Stimulated activated CD8-positive, alpha-beta memory T cell treated with anti-CD3 and anti-CD28 coated beads, Interleukin-15, amount 100 ng/mL, for 24 hours (primary cell): ENCODE results near the gene ABCA10.
A peak's percentile ranks its signal among the peaks of the same experiment; 100 is the strongest.
"Not testable (repeated sequence)": the region's sequence is repeated elsewhere in the genome, so short reads cannot be mapped to it uniquely, and the experiment has no call there.

Source experiments
- DNase-seq: peaks from one replicate; pipeline ENCODE4 v3.0.0-alpha.2; 2020; ENCODE audit warnings: low read depth

ABCA10 gene

GRCh38 chr17:69228576-69228975 lies at the start of gene ABCA10:
ABCA10 (minus strand) TSS chr17:69228824; CDS start chr17:69225358, 3,466 bp downstream.
- DNase-seq: no peak

GRCh38 chr17:69276279-69276678 lies 47.7 kb upstream of the ABCA10 start:
- DNase-seq: not testable (repeated sequence)

GRCh38 chr17:69275751-69276150 lies 47.1 kb upstream of the ABCA10 start:
- DNase-seq: no peak

GRCh38 chr17:69271023-69271422 lies 42.4 kb upstream of the ABCA10 start:
- no peak for DNase-seq

GRCh38 chr17:69269131-69269998 lies 40.7 kb upstream of the ABCA10 start:
- DNase-seq: no peak

GRCh38 chr17:69268543-69269014 lies 40.0 kb upstream of the ABCA10 start:
- DNase-seq: no peak

GRCh38 chr17:69267219-69267618 lies 38.6 kb upstream of the ABCA10 start:
- DNase-seq: no peak

GRCh38 chr17:69265873-69266272 lies 37.2 kb upstream of the ABCA10 start:
- DNase-seq: no peak

- no peak for DNase-seq
Measured at GRCh38 chr17:69254187-69254586, 25.6 kb upstream of the ABCA10 start.

- no peak for DNase-seq
Measured at GRCh38 chr17:69250641-69251040, 22.0 kb upstream of the ABCA10 start.

GRCh38 chr17:69246726-69247375 lies 18.2 kb upstream of the ABCA10 start:
- DNase-seq: no peak

GRCh38 chr17:69246202-69246601 lies 17.6 kb upstream of the ABCA10 start:
- DNase-seq: no peak

- no peak for DNase-seq
Measured at GRCh38 chr17:69245617-69246016, 17.0 kb upstream of the ABCA10 start.

- no peak for DNase-seq
Measured at GRCh38 chr17:69239611-69240600, 11.3 kb upstream of the ABCA10 start.

GRCh38 chr17:69236946-69237345 lies 8.3 kb upstream of the ABCA10 start:
- DNase-seq: no peak

GRCh38 chr17:69236464-69236863 lies 7.8 kb upstream of the ABCA10 start:
- DNase-seq: no peak

GRCh38 chr17:69235338-69236058 lies 6.9 kb upstream of the ABCA10 start:
- peak; percentile 8 for DNase-seq

GRCh38 chr17:69232650-69233049 lies 4.0 kb upstream of the ABCA10 start:
- DNase-seq: no peak

GRCh38 chr17:69231521-69231920 lies 2.9 kb upstream of the ABCA10 start:
- no peak for DNase-seq

GRCh38 chr17:69230939-69231338 lies 2.3 kb upstream of the ABCA10 start:
- DNase-seq: no peak

- no peak for DNase-seq
Measured at GRCh38 chr17:69228018-69228417, 606 bp downstream of the ABCA10 start.
